WTC11 (cell line): ENCODE measurements around the gene POU5F1. TPM values are rescaled to one million over a fixed set of nuclear protein-coding genes. Genes with fewer than 3 reads are reported as not detected.

Experiments
- ATAC-seq: fragments of 200-7000 bp; cut with Tn5 transposase; 2 replicates; pipeline ENCODE4 v1.10.0; 2021; ENCODE audit warnings: mild to moderate bottlenecking, moderate library complexity
- CTCF ChIA-PET: fragments of 300-600 bp; sonication (Branson Sonifier 250); formaldehyde crosslinking; loops from one replicate; lab custom pipeline; 2021; ENCODE audit warnings: antibody characterized with exemption; lab: Charles Lee
- POLR2A ChIA-PET: fragments of 350-600 bp; sonication (Branson Sonifier 250); formaldehyde crosslinking; loops from one replicate; lab custom pipeline; 2021; ENCODE audit warnings: antibody characterized with exemption; lab: Charles Lee
- DNase-seq: peaks from one replicate; pipeline ENCODE4 v3.0.0; 2021; ENCODE audit warnings: low spot score
- H3K27ac Mint-ChIP-seq: 2 replicates; pipeline ENCODE4 v1.8.0; 2021; ENCODE audit warnings: mixed read lengths
- H3K27me3 Mint-ChIP-seq: 2 replicates; pipeline ENCODE4 v1.8.0; 2021; ENCODE audit warnings: low read depth, mild to moderate bottlenecking, moderate library complexity, mixed read lengths
- H3K36me3 Mint-ChIP-seq: 2 replicates; pipeline ENCODE4 v1.8.0; 2021; ENCODE audit warnings: mixed read lengths
- H3K4me1 Mint-ChIP-seq: 2 replicates; pipeline ENCODE4 v1.8.0; 2022; ENCODE audit warnings: mixed read lengths
- H3K4me3 Mint-ChIP-seq: 2 replicates; pipeline ENCODE4 v1.8.0; 2021; ENCODE audit warnings: mild to moderate bottlenecking, moderate library complexity, mixed read lengths
- H3K9me3 Mint-ChIP-seq: 2 replicates; pipeline ENCODE4 v1.8.0; 2021; ENCODE audit warnings: mixed read lengths
- AFF4 ChIP-seq: sonication (generic); formaldehyde crosslinking; IDR thresholded peaks from 2 replicates; pipeline ENCODE4 v1.8.1; 2023; ENCODE audit warnings: mild to moderate bottlenecking, missing genetic modification reagents, borderline replicate concordance
- ATF1 ChIP-seq: sonication (generic); formaldehyde crosslinking; IDR thresholded peaks from 2 replicates; pipeline ENCODE4 v1.8.1; 2023; ENCODE audit warnings: mild to moderate bottlenecking, moderate library complexity, missing genetic modification reagents
- E2F1 ChIP-seq: sonication (generic); formaldehyde crosslinking; IDR thresholded peaks from 2 replicates; pipeline ENCODE4 v1.8.0; 2022; ENCODE audit warnings: mild to moderate bottlenecking, missing genetic modification reagents
- ESRRA ChIP-seq: sonication (generic); formaldehyde crosslinking; IDR thresholded peaks from 2 replicates; pipeline ENCODE4 v1.8.1; 2022; ENCODE audit warnings: mild to moderate bottlenecking, missing genetic modification reagents, borderline replicate concordance
- FOXP1 ChIP-seq: sonication (generic); formaldehyde crosslinking; IDR thresholded peaks from 2 replicates; pipeline ENCODE4 v1.8.0; 2022; ENCODE audit warnings: missing genetic modification reagents, mild to moderate bottlenecking, moderate library complexity, borderline replicate concordance
- GABPB1 ChIP-seq: sonication (generic); formaldehyde crosslinking; IDR thresholded peaks from 2 replicates; pipeline ENCODE4 v1.8.1; 2023; ENCODE audit warnings: mild to moderate bottlenecking, missing genetic modification reagents
- GRHL2 ChIP-seq: fragments of 250-450 bp; sonication (Bioruptor Pico); IDR thresholded peaks from 2 replicates; pipeline ENCODE4 v1.8.0; 2022; ENCODE audit warnings: mild to moderate bottlenecking, moderate library complexity; ENCODE audit not compliant: insufficient replicate concordance, severe bottlenecking
- HMGA2 ChIP-seq: fragments of 250-450 bp; sonication (Bioruptor Pico); IDR thresholded peaks from 2 replicates; pipeline ENCODE4 v1.4.0; 2021; ENCODE audit warnings: mild to moderate bottlenecking, moderate library complexity
- HMGXB4 ChIP-seq: sonication (generic); formaldehyde crosslinking; IDR thresholded peaks from 2 replicates; pipeline ENCODE4 v1.8.1; 2023; ENCODE audit warnings: mild to moderate bottlenecking, moderate library complexity, missing genetic modification reagents
- JAZF1 ChIP-seq: fragments of 250-450 bp; sonication (Bioruptor Pico); IDR thresholded peaks from 2 replicates; pipeline ENCODE4 v1.9.0; 2021; ENCODE audit warnings: moderate library complexity, mild to moderate bottlenecking, inconsistent platforms
- MAX ChIP-seq: sonication (generic); formaldehyde crosslinking; IDR thresholded peaks from 2 replicates; pipeline ENCODE4 v1.8.0; 2022; ENCODE audit warnings: mild to moderate bottlenecking, missing genetic modification reagents
- NFATC4 ChIP-seq: fragments of 250-450 bp; sonication (Bioruptor Pico); IDR thresholded peaks from 2 replicates; pipeline ENCODE4 v1.9.0; 2021; ENCODE audit warnings: mild to moderate bottlenecking
- PREB ChIP-seq: sonication (generic); formaldehyde crosslinking; IDR thresholded peaks from 2 replicates; pipeline ENCODE4 v1.8.1; 2022; ENCODE audit warnings: mild to moderate bottlenecking, missing genetic modification reagents, moderate library complexity, borderline replicate concordance
- RELA ChIP-seq: sonication (generic); formaldehyde crosslinking; IDR thresholded peaks from 2 replicates; pipeline ENCODE4 v1.8.1; 2022; ENCODE audit warnings: missing genetic modification reagents, mild to moderate bottlenecking, borderline replicate concordance
- SOX15 ChIP-seq: fragments of 250-450 bp; sonication (Bioruptor Pico); IDR thresholded peaks from 2 replicates; pipeline ENCODE4 v1.9.0; 2021; ENCODE audit warnings: mild to moderate bottlenecking
- ZNF281 ChIP-seq: sonication (generic); formaldehyde crosslinking; IDR thresholded peaks from 2 replicates; pipeline ENCODE4 v1.8.0; 2023; ENCODE audit warnings: mild to moderate bottlenecking, missing genetic modification reagents
- ZNF317 ChIP-seq: sonication (generic); formaldehyde crosslinking; IDR thresholded peaks from 2 replicates; pipeline ENCODE4 v1.8.1; 2023; ENCODE audit warnings: low read depth, mild to moderate bottlenecking, moderate library complexity, missing genetic modification reagents, borderline replicate concordance
- ZNF532 ChIP-seq: fragments of 250-450 bp; sonication (Bioruptor Pico); IDR thresholded peaks from 2 replicates; pipeline ENCODE4 v1.9.0; 2021; ENCODE audit warnings: mild to moderate bottlenecking, borderline replicate concordance
- ZNF671 ChIP-seq: fragments of 250-450 bp; sonication (Bioruptor Pico); IDR thresholded peaks from 2 replicates; pipeline ENCODE4 v1.8.0; 2021; ENCODE audit warnings: mild to moderate bottlenecking
- total RNA-seq: library from RNA; stranded (reverse); gene quantifications from 3 replicates; pipeline ENCODE4 v1.2.3, GENCODE V29; 2021

The POU5F1 gene
- total RNA-seq, 1 experiment from 2014 or later = 2,735 TPM

GRCh38 chr6:31162463-31163165, 7.9 kb downstream of the POU5F1 start:
- ChIA-PET CTCF (interaction anchor here (0.8 to 3.0 kb wide), 5 partner anchors 9 to 204 kb away, joined by 3 to 16 read pairs (median 4); no protein-coding TSS in a partner anchor), POLR2A (interaction anchor here (1.0 to 1.4 kb wide), 3 partner anchors 9 to 10 kb away, joined by 3 to 5 read pairs (median 5); no protein-coding TSS in a partner anchor)
- H3K9me3 Mint-ChIP-seq = no peaks in the 10 kb centered on the region
- H3K27ac Mint-ChIP-seq = peak overlapping the region; percentile 92
- H3K4me1 Mint-ChIP-seq = peaks cover 60% of the 10 kb centered on the region
- H3K36me3 Mint-ChIP-seq = peaks cover 53% of the 10 kb centered on the region
- H3K4me3 Mint-ChIP-seq = no peak overlapping the region
- ATAC-seq (peak; percentile 3), DNase-seq (no peak)
- no peaks in the 10 kb centered on the region for H3K27me3 Mint-ChIP-seq
- no peak for TF ChIP-seq ZNF317 (CRISPR knock-in tag)
- TF ChIP-seq ESRRA (CRISPR knock-in tag) = 0 out of 2 replicates have a peak, but pooled peaks have one; percentile 19
- no peak for TF ChIP-seq E2F1
- no peak for TF ChIP-seq SOX15
- no peak for TF ChIP-seq HMGXB4 (CRISPR knock-in tag)
- peak; percentile 50; the same call in 1 of the 2 replicates for TF ChIP-seq AFF4
- no peak for TF ChIP-seq GRHL2 (CRISPR knock-in tag)
- TF ChIP-seq HMGA2 (CRISPR knock-in tag) = no peak
- no peak for TF ChIP-seq JAZF1 (CRISPR knock-in tag)
- TF ChIP-seq GABPB1 (CRISPR knock-in tag) = no peak
- peak; percentile 69; the same call in 1 of the 2 replicates for TF ChIP-seq NFATC4 (CRISPR knock-in tag)
- TF ChIP-seq ZNF281 (CRISPR knock-in tag) = no peak
- TF ChIP-seq RELA = no peak
- no peak for TF ChIP-seq ATF1 (CRISPR knock-in tag)
- TF ChIP-seq PREB (CRISPR knock-in tag) = no peak
- TF ChIP-seq MAX (CRISPR knock-in tag) = no peak
- TF ChIP-seq ZNF532 (CRISPR knock-in tag) = no peak
- 0 out of 2 replicates have a peak, but pooled peaks have one; percentile 51 for TF ChIP-seq ZNF671 (CRISPR knock-in tag)
- TF ChIP-seq FOXP1 (CRISPR knock-in tag) = peak; percentile 36; the same call in 1 of the 2 replicates
